Fibroblast of gingiva (primary cell): ENCODE measurements around the gene PLD3.

Experiments
- DNase-seq: peaks from one replicate; pipeline ENCODE4 v3.0.0-alpha.2; 2011; ENCODE audit warnings: low read depth

PLD3 gene

DNA sequence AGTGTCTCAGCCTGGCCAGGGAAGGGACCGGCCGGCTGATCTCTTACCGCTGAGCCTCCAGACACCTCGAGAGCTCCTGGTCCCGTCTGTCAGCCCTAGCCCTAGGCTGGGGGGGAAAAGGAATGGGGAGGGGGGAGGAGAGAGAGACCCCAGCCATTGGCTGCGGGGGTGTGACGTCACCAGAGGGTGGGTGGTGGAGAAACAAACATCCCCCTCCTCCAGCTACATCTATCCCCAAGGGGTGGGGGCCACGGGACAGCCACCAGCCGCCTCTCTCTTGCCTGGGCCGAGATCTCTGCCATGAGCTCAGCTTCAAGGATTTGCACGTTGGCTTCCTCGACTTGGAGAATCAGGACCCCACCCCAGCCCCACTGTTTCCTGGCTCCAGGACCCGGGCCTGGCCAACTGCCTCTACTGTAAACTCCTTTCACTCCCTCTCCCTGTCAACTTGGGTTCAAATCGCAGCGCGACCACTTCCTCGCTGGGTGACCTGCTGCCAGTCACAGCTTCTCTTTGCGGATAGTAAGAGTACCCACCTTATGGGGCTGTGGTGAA is 64.9 kb downstream of the PLD3 start, which contains the start of gene PRX:
PRX (minus strand) TSS at position 88 of the 555 bp plus-strand sequence. CDS start 5,446 bp downstream, outside the sequence.
- no peak for DNase-seq

- DNase-seq, result no peak
Observed at GRCh38 chr19:40414542-40415535, 66.3 kb downstream of the PLD3 start.

- no peak for DNase-seq
Observed at GRCh38 chr19:40415768-40416167, 67.3 kb downstream of the PLD3 start.

DNA sequence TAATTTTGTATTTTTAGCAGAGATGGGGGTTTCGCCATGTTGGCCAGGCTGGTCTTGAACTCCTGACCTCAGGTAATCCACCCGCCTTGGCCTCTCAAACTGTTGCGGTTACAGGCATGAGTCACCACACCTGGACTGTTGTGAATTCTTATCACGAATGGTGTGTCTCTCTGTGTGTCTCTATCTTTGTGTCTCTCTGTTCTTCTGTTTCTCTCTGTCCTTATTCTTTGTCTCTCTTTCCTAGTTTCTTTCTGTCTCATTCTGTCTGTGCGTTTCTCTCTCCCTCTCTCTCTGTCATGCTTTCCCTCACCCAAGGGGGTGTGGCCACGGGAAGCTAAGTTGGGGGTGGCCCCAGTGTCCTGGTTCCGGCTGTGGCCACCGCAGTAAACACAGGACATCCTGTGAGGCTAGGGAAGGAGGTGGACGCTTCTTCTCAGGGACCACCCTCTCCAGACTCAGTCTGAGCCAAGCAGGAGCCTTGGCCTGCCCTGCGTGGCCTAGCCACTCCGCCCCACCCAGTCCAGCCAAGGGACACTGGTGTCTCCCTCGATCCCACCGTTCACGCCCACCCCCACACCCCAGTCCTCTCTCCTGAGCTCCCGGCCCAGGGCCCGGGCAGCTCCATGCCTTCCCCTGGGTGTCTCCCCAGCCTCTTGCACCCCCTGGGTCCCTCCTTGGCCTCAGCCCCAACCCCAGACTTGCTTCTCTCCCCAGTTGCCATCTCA is 68.6 kb downstream of the PLD3 start:
- DNase-seq, result peak; percentile 20

- DNase-seq, result no peak
Observed at GRCh38 chr19:40417643-40417981, 69.1 kb downstream of the PLD3 start.

DNA sequence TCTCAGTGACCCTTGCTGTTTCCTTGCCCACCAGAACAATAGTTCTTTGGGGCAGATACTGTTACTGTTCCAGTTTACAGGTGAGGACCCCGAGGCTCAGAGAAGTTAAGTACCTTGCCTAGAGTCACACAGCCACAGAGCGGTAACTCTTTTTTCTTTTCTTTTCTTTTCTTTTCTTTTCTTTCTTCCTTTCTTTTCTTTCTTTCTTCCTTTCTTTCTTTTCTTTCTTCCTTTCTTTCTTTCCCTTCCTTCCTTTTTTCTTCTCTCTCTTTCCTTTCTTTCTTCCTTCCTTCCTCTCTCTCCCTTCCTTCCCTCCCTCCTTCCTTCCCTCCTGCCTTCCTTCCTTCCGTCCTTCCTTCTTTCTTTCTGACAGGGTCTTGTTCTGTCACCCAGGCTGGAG is 69.5 kb downstream of the PLD3 start:
- no peak for DNase-seq

DNA sequence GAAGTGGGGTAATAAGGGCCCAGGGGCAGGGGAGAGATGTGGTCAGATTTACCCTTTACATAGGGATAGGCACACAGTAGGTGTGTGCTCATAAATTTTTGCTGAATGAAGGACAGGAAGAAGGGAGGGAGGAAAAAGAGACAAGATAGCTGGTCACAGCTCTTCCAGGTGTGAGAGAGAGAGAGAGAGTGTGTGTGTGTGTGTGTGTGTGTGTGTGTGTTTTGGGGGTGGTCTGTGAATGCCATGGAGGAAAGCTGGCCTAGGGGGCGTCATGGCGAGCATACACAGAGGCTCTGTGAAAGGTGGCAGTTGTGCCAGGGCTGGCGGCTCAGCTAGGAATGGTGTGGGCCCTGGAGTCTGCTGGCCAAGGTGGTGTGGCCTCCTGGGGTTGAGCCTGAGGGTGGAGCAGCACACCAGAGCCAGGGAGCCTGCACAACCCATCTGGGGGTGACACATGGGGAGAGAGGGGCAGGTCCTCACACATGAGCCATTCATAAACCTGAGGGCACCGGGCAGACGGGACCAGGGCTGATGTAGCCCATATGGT is 70.6 kb downstream of the PLD3 start:
- no peak for DNase-seq

- DNase-seq, result no peak
Observed at GRCh38 chr19:40419780-40420179, 71.3 kb downstream of the PLD3 start.

DNA sequence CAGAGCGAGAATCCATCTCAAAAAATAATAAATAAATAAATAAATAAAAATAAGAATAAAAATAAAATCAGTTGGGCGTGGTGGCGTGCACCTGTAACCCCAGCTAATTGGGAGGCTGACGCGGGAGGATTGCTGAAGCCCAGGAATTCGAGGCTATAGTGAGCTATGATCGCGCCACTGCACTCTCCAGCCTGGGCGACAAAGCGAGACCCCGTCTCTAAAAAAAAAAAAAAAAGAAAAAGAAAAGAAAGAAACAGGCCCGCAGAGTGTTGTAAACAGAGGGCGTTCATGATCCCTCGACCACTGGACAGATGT is 71.9 kb downstream of the PLD3 start:
- DNase-seq, result no peak

GRCh38 chr19:40420766-40421765 is 72.6 kb downstream of the PLD3 start:
- peak; percentile 93 for DNase-seq

- no peak for DNase-seq
Observed at GRCh38 chr19:40421993-40422747, 73.7 kb downstream of the PLD3 start.

DNA sequence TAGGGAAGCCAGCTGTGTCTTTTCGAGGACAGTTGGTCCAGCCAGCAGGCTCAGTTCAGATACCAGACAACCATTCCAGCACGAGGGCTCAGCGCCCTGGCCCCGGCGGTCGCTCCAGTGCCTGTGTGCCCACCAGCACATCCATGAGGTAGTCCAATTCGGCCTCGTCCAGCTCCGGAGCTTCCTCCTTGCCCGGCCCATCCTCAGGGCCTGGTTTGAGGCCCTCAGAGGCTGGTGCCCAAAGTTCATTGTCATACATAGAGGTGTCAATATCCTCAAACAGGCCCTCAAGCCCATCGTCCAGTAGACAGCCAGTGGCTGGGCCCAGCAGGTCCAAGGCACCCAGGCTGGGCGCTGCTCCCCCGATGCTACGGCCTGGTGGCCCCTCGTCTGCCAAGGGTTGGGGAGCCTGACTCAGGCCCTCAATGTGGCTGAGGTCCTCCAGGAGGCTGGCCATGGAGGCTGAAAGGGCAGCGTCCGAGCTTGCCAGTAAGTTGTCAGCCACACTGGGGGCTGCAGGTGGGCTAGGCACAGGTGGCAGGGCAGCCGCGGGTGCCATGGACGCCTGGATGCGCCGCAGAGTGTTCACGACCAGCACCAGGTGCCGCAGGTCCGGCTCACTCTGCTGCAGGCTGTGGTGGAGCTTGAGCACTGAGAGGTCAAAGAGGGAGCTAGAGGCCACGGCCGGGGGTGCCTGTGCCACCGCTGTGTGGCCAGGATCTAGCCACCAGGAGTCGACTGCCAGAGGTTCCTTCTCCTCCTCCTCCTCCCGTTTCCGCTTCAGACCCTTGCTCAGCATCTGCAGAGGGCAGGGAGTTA is 74.5 kb downstream of the PLD3 start:
- no peak for DNase-seq

DNA sequence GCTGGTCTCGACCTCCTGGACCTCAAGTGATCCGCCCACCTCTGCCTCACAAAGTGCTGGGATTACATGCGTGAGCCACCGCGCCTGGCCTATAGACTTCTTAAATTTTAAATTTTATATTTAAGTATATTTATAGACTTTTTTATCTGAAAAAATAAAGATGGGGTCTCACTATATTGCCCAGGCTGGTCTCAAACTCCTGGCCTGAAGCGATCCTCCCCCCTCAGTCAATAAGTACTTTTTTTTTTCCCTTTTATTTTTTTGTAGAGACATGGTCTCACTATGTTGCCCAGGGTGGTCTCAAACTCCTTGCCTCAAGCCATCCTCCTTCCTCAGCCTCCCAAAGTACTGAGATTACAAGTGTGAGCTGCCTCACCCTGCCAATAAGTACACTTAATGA is 75.4 kb downstream of the PLD3 start:
- no peak for DNase-seq

DNA sequence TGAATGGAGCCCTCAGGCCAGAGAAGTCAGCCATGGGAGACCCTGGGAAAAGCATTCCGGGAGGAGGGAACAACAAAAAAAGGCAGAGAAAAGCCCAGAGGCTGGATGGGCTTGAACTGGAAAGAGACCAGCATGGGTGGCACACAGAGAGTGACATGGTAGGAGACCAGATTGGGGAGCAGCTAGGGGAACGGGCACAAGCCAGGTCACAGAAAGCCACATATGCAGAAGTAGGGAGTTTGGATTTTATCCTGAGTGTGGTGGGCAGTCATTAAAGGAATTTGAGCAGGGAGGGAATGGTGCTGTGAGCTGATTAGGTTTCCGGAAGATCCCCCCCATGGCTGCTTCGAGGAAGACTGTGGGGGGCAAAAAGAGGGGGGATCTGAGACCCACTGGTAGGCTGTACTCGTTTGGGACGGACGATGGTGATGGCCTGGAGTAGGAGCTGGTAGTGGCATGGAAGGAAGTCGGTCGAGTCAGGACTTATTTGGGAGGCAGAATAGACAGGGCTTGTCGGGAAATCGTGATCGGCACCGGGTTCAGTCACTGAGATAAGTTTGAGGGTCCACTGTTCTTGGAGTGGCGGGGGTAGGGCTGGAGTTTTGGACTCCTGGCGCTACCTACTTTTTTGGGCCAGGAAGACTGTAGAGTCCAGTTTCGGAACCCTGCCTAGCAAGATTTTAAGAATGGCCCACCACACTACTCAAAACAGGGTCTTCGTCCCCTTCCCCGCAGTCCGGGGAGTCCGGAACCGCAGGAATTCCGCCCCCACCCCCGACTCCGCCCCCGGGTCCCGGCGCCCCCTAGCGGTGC is 76.3 kb downstream of the PLD3 start:
- DNase-seq, result no peak

GRCh38 chr19:40425450-40426287 is 77.2 kb downstream of the PLD3 start, which contains the start of gene SERTAD1:
Gene SERTAD1 (minus strand): TSS chr19:40425992. CDS start chr19:40423546, 2,446 bp downstream.
- DNase-seq, result peak; percentile 99
